Pancreas (tissue), 10 donors: ENCODE results near the gene PDCD1. TPM values are rescaled to one million over a fixed set of nuclear protein-coding genes. Genes with fewer than 3 reads are reported as not detected.

Source experiments
- ATAC-seq, 4 donors: fragments of 200-7000 bp; cut with Tn5 transposase; one replicate each; pipeline versions ENCODE4 v1.8.0 to v1.9.1; 2020; ENCODE audit warnings: mild to moderate bottlenecking in 4 of 4, moderate library complexity in 4 of 4
- DNase-seq, 6 donors: peaks; one replicate each; pipeline ENCODE4 v3.0.0-alpha.2; 2020
- FAIRE-seq: peaks from 2 replicates; lab custom pipeline; 2012; peaks lifted over from hg19 to GRCh38; lab: Jason Lieb, UNC
- H3K27ac ChIP-seq, 4 donors: fragments of 200-600 bp; sonication (generic); 1 replicate in 3 of 4; 2 replicates in 1 of 4; pipeline versions ENCODE4 v1.5.0 to v1.8.0; 2020
- H3K27me3 ChIP-seq, 4 donors: fragments of 200-600 bp; one replicate each; pipeline ENCODE4 v1.8.0; 2021
- H3K36me3 ChIP-seq, 3 donors: fragments of 200-600 bp; sonication (generic) in 1 of 3; one replicate each; pipeline versions ENCODE4 v1.5.0 to v1.8.0; 2020 to 2021
- H3K4me1 ChIP-seq, 3 donors: fragments of 200-600 bp; one replicate each; pipeline ENCODE4 v1.8.0; 2021
- H3K4me3 ChIP-seq, 4 donors: fragments of 200-600 bp; sonication (generic) in 2 of 4; one replicate each; pipeline versions ENCODE4 v1.5.0 to v1.8.0; 2020 to 2021
- H3K9me3 ChIP-seq, 4 donors: fragments of 200-600 bp; one replicate each; pipeline ENCODE4 v1.8.0; 2021
- CTCF ChIP-seq, 4 donors: fragments of 200-600 bp; sonication (generic) in 3 of 4; IDR thresholded peaks; one replicate each; pipeline versions ENCODE4 v1.5.0 to v1.8.0; 2021; ENCODE audit warnings: antibody characterized with exemption in 4 of 4
- WGBS, 2 donors: extraction: QIAGEN DNeasy Blood & Tissue Kit; methylation state at CpG; one replicate each; pipeline ENCODE4 v1.1.7; 2013; 5-methylcytosine and 5-hydroxymethylcytosine counted together
- intact Hi-C, 3 donors: fragments of 100-400 bp; cut with DNase I; formaldehyde crosslinking; loops; one replicate each; pipeline versions ENCODE4 v1.11.1 to v1.14.2; 2022
- polyA plus RNA-seq, 2 donors: library from polyadenylated mRNA; stranded (reverse); fragments of 200-250 nt; gene quantifications; one replicate each; pipeline ENCODE4 v1.2.3, GENCODE V29; 2013
- total RNA-seq, 6 donors: library from RNA; stranded (reverse); fragmentation: NEBNext Ultra II Directional in 4 of 6; extraction: Animal tissue kit (Norgen Biotek cat#: 25700) in 4 of 6; gene quantifications; one replicate each; pipeline versions ENCODE4 v1.2.1 to v1.2.4, GENCODE V29; 2021 to 2023
- donor health status: healthy with polysubstance abuse.
- donor health status: DM: no; HTN: no; CAD: no; lungs with moderate emphysema.
- donor health status: DM: no; HTN: no; CAD: no.
- donor health status: control.
- donor health status: control.
- donor health status: Bipolar disorder and iron deficiency.
- donor health status: DM: yes; HTN: yes; CAD: no.
- donor health status: DM: no; HTN: no; CAD: no.
- donor health status: DM: no; HTN: no; CAD: no.
- donor health status: DM: yes; HTN: yes; CAD: no.

PDCD1 gene
- total and polyA plus RNA-seq, 8 donors, result 0.09 to 0.63 (median 0.23) TPM; not detected in 1

- intact Hi-C loops, result no loop called here
- Histone ChIP-seq H3K4me1 (no peaks in the 10 kb centered on the region), H3K27me3 (no peaks in the 10 kb centered on the region), H3K9me3 (no peaks in the 10 kb centered on the region), H3K36me3 (no peaks in the 10 kb centered on the region), H3K27ac (no peak overlapping the region), H3K4me3 (no peak overlapping the region)
- no peak for FAIRE-seq
- no peak for ATAC-seq
- peak in 2 of 6 donors; percentile 24 to 78 for DNase-seq
- 90 to 92% methylated on average over 30 to 38 of the region's 38 CpGs for WGBS, 2 donors
- no peak for TF ChIP-seq CTCF (IDR thresholded peaks at IDR 0.05)
Measured at GRCh38 chr2:241871538-241872312, 13.0 kb upstream of the PDCD1 start.

- Histone ChIP-seq H3K9me3 (no peaks in the 10 kb centered on the region), H3K4me3 (no peak overlapping the region), H3K27me3 (no peaks in the 10 kb centered on the region), H3K4me1 (no peaks in the 10 kb centered on the region), H3K36me3 (no peaks in the 10 kb centered on the region), H3K27ac (no peak overlapping the region)
- ATAC-seq, result no peak
- DNase-seq, result peak in 2 of 6 donors; percentile 24 to 35
- intact Hi-C loops, result no loop called here
- no peak for FAIRE-seq
- TF ChIP-seq CTCF (IDR thresholded peaks at IDR 0.05), result no peak
- 76 to 84% methylated on average over 28 of the region's 28 CpGs for WGBS, 2 donors
Measured at GRCh38 chr2:241870611-241871537, 12.2 kb upstream of the PDCD1 start.

DNA sequence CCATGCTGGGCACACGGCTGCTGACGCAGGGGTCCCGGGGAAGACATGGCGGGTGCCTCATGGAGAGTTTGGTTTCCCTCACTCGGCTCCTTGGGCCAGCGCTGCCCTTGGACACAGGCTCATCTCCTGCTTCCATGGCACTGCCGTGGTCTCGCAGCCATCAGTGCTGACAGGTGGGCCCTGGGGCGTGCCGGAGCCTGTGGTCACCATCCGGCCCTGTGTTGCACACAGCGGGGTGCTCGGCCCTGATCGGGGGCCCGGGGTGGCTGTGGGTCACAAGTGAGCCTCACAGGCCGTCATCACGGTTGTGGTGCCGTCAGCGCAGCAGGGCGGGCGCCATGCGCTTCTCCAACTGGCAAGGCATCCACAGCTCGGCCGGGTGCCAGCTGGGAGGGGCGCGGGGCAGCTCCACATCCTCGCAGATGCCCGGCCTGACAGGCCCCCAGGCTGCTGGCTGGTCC lies 11.4 kb upstream of the PDCD1 start:
- FAIRE-seq, result no peak
- H3K9me3 ChIP-seq, result no peaks in the 10 kb centered on the region
- ATAC-seq, result no peak
- DNase-seq, result peak in 2 of 6 donors; percentile 33 to 76
- TF ChIP-seq CTCF (IDR thresholded peaks at IDR 0.05), result no peak
- no peaks in the 10 kb centered on the region for H3K27me3 ChIP-seq
- H3K4me1 ChIP-seq, result no peaks in the 10 kb centered on the region
- H3K36me3 ChIP-seq, result no peaks in the 10 kb centered on the region
- no peak overlapping the region for H3K4me3 ChIP-seq
- H3K27ac ChIP-seq, result no peak overlapping the region
- intact Hi-C loops, result no loop called here
- 78 to 85% methylated on average over 27 to 28 of the region's 28 CpGs for WGBS, 2 donors

- Histone ChIP-seq H3K4me1 (no peaks in the 10 kb centered on the region), H3K36me3 (no peaks in the 10 kb centered on the region), H3K4me3 (no peak within 1 kb of the TSS), H3K27me3 (no peaks in the 10 kb centered on the region), H3K27ac (no peak within 1 kb of the TSS), H3K9me3 (no peaks in the 10 kb centered on the region)
- DNase-seq (peak in 2 of 6 donors; percentile 24 to 41), FAIRE-seq (no peak), ATAC-seq (no peak)
- no peak for TF ChIP-seq CTCF (IDR thresholded peaks at IDR 0.05)
- 67 to 74% methylated on average over 31 to 33 of the region's 33 CpGs for WGBS, 2 donors
- intact Hi-C loops, result no loop called here
Measured at GRCh38 chr2:241869087-241869961, 10.6 kb upstream of the PDCD1 start, which contains the start of gene RTP5. TSS of gene RTP5 (plus strand) at chr2:241869729. CDS start at chr2:241869757, 28 bp downstream.
